Erythroblast (primary cell): Measurements from ENCODE around the gene CBR3.

Experiments
- DNase-seq, 2 experiments: peaks; one replicate each; lab custom pipeline; 2025; lab: John Stamatoyannopoulos, UW
- GATA1 ChIP-seq: IDR thresholded peaks from 2 replicates; pipeline ENCODE4 v1.6.1; 2011; ENCODE audit warnings: low read depth, mild to moderate bottlenecking, control low read depth, low read length, moderate library complexity
- POLR2A ChIP-seq: IDR thresholded peaks from 2 replicates; pipeline ENCODE4 v1.6.1; 2011; ENCODE audit warnings: mild to moderate bottlenecking, low read length

Gene CBR3

DNA sequence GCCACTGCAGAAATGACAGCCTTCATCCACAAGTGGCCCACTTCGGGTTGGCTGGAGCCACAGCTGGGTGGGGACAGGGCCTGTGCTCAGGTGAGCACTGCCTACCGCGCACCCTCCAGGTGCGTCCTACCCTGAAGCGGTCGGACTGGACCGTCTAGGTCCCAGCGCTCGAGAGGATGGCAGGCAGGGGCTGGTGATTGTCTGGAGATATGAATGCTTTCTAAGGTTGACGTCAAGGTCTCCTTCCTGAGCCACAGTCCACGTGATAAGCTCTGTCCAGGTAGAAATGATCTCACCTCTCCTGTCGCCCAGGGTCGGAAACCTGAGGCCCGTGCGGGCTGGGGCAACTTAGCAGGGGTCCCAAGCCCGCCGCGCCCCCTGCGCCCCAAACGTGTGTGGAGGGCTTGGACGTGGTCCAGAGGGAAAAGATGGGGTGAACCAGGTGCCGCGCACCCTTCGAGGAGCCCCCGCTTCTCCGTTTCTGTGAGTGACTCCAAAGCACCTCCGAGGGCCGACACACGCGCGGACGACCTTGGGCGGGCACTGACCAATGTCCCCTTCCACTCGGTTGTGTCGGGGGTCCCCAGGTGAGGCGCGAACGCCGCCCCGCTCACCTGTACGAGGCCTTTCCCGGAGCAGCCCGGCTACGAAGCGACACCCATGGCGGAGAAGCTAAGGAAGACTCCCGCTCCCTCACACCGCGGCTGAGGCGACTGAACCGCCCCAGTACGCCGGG lies 20.9 kb downstream of the CBR3 start:
- TF ChIP-seq GATA1, result no peak
- peak; percentile 22 for TF ChIP-seq POLR2A
- peak in 1 of 2 experiments; percentile 41 for DNase-seq

DNA sequence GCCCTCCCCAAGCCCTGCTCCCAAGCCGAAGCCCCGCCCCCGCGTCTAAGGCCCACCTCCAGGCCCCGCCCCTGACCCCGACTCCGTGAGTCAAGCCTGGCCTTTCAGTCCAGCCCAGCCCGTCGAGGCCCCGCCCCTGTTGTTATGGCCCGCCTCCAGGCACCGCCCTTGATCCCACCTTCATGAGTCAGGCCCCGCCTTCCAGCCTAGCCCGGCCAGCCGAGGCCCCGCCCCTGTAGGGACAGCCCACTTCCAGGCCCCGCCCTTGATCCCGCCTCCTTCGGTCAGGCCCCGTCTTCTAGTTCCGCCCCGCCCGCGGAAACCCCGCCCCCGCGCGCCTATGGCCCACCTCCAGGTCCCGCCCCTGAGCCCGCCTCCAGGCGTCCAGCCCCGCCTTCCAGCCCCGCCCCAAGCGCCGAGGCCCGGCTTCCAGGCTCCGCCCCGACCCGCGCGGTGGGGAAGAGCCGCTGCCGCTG lies 21.5 kb downstream of the CBR3 start:
- peak; percentile 98 to 100 for DNase-seq
- TF ChIP-seq POLR2A (no peak), GATA1 (no peak)

DNA sequence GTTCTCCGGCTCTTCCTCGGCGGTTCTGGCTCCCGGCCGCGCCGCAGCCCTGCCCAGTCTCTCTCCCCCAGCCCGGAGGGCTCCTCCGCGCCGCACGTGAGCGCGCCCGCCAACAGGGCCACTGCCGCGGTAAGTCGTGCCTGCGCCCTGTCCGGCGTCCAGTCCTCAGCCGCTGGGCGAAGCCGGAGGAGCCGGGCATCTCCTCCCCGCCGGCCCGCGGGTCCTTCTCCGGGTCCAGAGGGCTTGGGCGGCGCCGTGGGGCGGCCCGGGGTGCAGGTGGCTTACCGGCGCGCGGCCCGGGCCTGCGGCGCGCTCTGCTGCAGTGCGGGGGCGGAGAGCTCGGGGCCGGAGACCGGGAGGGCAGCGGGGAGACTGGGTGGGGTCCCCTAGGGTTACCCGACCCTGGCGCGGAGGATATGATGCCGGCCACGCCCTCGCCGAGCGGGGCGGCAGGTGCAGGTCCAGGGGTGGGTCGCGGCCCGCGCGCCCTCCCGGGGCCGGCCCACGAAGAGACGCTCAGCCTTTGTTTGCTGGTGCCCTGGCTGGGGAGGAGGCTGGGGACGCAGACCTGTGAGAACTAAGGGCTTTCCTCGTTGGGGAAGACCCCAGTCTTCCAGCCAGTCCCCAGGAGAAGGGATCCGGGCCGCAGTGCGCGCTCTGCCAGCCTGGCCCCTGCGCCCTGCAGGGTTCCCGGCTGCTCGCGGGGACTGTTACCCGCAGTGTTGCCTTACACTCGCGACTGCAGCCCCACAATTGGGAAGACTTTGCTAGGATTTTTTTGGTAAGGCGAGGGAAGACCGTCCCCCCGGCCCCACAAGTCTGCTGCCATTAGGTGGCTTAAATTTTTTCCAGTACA lies 22.2 kb downstream of the CBR3 start, which contains the start of gene DOP1B:
Gene DOP1B, plus strand, starts transcription at position 10 of the 856 bp plus-strand sequence. CDS start 7,910 bp downstream, outside the sequence.
- DNase-seq, result peak in 1 of 2 experiments; percentile 74
- peak; percentile 35 for TF ChIP-seq POLR2A
- no peak for TF ChIP-seq GATA1

- no peak for DNase-seq
- no peak for TF ChIP-seq POLR2A
- TF ChIP-seq GATA1, result no peak
Measured at GRCh38 chr21:36159356-36159921, 24.6 kb downstream of the CBR3 start.

DNA sequence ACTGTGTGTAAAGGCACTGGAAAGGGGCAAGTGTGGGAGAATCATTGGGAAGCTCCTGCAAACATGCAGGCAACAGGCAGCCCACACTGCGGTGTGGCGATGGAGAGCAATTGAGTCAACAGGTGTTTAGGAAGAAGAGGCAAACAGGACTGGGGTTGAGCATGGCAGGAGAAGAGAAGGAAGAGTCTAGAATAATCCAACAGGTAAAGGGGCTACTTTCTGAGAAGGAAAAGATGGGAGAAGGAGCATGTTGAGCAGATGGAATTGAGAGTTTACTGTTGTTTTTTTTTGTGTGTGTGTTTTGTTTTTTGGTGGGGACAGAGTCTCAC lies 25.9 kb downstream of the CBR3 start:
- no peak for DNase-seq
- TF ChIP-seq POLR2A, result no peak
- TF ChIP-seq GATA1, result no peak

GRCh38 chr21:36162631-36163030 lies 27.8 kb downstream of the CBR3 start:
- no peak for TF ChIP-seq GATA1
- no peak for TF ChIP-seq POLR2A
- no peak for DNase-seq

DNA sequence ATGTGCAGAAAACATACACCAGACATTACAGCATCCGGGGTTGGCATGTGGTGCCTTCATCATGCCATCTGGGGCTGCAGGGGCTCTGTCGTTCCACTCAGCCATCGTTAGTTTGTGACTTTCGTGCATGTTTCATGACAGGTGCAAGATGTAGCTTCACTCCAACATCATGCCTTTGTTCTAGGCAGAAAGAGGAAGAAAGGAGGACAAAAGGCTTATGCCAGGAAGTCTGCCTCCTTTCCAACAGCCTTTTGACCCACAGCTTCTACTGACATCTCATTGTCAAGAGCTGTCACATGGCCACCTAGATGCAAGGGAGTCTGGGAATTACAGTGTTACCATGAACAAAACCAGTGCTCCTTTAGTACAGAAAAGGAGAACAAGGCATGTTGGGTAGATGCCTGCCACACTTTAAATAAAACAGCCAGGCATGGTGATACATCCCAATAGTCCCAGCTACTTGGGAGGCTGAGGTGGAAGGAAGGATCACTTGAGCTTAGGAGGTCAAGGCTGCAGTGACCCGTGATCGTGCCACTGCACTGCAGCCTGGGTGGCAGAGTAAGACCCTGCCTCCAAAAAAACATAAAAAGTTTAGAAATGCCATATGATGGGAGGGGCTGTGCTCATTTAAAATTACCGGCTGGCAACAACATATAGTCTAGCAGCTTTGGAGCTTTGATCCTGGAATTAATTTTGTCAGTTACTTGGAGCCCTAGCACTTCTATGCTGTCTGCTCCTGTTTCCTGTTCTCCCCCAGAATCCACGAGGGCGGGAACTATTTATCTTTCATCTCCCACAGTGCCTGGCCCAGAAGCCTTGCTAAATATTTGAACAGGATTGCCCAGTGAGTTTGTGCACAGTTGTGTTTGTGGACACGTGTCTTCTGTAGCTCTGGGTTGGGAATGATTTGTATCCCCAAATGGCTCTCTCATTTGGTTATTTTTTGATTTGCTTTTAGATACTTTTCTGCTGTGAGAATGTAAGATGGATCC lies 29.2 kb downstream of the CBR3 start:
- TF ChIP-seq GATA1 (no peak), POLR2A (no peak)
- DNase-seq, result no peak

- TF ChIP-seq GATA1 (no peak), POLR2A (no peak)
- DNase-seq, result no peak
Measured at GRCh38 chr21:36165356-36165755, 30.5 kb downstream of the CBR3 start.

DNA sequence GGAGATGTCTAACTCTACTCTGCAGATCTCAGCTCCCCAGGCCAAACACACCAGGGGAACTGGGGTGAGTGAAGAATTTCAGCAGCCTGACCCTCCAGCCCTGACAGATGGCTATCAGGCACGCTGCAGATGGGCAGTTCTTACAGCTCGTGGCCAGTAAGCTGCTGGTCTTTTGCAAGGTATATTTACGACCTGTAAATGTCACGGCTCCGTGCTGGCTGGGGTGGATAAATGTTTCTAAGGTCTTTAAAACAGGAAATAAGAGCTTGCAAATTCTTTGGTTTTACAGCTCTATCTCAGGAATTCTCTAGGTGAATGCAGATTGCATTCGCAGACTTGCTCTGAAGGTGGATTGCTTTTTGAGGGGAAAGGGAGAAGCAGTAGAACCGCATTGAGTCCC lies 31.8 kb downstream of the CBR3 start:
- TF ChIP-seq GATA1 (no peak), POLR2A (no peak)
- no peak for DNase-seq

- DNase-seq, result no peak
- no peak for TF ChIP-seq POLR2A
- TF ChIP-seq GATA1, result no peak
Measured at GRCh38 chr21:36167541-36167940, 32.7 kb downstream of the CBR3 start.

DNA sequence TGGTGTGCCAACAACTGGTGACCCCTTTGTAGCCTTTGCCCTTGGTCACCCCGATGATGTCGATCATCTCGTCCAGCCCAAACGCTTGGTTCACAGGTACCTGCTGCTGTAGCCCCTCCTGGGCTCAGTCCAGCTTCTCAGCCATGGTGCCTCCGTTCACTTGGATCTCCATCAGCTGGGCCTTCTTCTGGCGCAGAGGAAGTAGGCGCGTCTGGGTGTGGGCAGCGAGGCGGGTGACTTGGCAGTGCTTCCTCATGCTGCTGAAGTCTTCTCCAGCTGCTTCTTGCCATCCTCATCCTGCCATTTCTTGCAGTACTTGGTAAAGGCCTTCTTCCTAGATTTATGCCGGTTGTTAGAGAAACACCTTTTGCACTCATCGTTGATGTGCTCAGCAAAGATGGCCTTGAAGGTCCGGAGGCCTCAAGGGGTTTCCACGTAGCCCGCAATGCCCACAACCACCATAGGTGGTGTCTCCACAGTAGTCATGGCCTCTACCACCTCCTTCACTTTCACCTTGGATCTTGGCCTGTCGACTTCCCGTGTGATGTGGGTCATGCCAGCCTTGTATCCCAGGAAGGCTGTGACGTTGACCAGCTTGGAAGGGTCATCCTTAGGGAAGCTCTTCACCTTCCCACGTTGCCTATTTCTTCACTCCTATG lies 34.7 kb downstream of the CBR3 start:
- no peak for DNase-seq
- no peak for TF ChIP-seq POLR2A
- no peak for TF ChIP-seq GATA1

DNA sequence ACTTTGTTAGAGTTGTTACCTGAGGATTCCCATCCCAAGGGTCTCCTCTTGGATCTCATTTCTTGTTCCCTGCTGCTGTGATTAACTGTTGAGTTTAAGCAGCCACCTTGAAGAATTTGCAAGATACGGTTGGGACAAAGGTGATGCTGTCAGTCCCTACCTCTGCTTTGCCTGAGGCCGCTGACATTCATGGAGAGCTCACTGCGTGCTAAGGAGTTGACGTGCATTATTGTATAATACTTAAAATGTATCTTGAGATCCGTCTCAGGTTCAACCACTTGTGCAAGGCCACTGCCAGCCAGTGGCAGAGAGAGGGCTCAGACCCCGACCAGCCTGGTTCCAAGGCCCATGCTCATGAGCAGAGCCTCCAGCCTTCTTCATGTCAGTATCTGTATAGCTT lies 35.9 kb downstream of the CBR3 start:
- TF ChIP-seq POLR2A, result no peak
- TF ChIP-seq GATA1, result no peak
- DNase-seq, result no peak

- DNase-seq, result no peak
- TF ChIP-seq GATA1 (no peak), POLR2A (no peak)
Measured at GRCh38 chr21:36171336-36171735, 36.5 kb downstream of the CBR3 start.
